ENCODE results near the gene TSC2. TPM values are rescaled to one million over a fixed set of nuclear protein-coding genes. Genes with fewer than 3 reads are reported as not detected.

Gene TSC2
- total RNA-seq, 3 donors from 2014 or later, result 41.6 to 52.4 (median 48.9) TPM

- Histone ChIP-seq H3K4me1 (no peaks in the 10 kb centered on the region), H3K4me3 (no peak overlapping the region), H3K36me3 (no peaks in the 10 kb centered on the region), H3K9me3 (no peaks in the 10 kb centered on the region), H3K27me3 (no peaks in the 10 kb centered on the region), H3K27ac (no peak overlapping the region)
- TF ChIP-seq, protein P1, sequence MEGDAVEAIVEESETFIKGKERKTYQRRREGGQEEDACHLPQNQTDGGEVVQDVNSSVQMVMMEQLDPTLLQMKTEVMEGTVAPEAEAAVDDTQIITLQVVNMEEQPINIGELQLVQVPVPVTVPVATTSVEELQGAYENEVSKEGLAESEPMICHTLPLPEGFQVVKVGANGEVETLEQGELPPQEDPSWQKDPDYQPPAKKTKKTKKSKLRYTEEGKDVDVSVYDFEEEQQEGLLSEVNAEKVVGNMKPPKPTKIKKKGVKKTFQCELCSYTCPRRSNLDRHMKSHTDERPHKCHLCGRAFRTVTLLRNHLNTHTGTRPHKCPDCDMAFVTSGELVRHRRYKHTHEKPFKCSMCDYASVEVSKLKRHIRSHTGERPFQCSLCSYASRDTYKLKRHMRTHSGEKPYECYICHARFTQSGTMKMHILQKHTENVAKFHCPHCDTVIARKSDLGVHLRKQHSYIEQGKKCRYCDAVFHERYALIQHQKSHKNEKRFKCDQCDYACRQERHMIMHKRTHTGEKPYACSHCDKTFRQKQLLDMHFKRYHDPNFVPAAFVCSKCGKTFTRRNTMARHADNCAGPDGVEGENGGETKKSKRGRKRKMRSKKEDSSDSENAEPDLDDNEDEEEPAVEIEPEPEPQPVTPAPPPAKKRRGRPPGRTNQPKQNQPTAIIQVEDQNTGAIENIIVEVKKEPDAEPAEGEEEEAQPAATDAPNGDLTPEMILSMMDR (IDR thresholded peaks at IDR 0.05), result no peak
- TF ChIP-seq POLR2AphosphoS5 (IDR thresholded peaks at IDR 0.05) (no peak), POLR2A (IDR thresholded peaks at IDR 0.05) (no peak)
- intact Hi-C loops (cut with DNase I; ENCODE audit: low total_unique reads), result no loop called here
- no peak for DNase-seq (ENCODE audit: low spot score in 2 of 2)
These were observed 10.6 kb downstream of the TSC2 start for GRCh38 chr16:2058420-2058819.

DNA sequence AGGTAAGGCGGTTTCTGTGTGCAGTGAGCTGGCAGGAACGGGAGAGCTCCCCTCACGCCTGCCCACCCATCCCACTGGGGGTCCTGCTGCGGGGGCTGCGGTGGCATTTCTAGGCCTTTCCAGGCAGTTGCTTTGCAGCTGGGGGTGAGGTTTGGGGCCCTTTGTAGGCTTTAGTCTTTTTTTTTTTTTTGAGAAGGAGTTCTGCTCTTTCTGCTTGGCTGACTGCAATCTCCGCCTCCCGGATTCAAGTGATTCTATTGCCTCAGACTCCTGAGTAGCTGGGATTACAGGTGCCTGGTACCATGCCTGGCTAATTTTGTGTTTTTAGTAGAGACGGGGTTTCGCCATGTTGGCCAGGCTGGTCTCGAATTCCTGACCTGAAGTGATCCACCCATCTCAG, 11.1 kb downstream of the TSC2 start:
- H3K4me3 ChIP-seq, result no peak overlapping the region
- H3K9me3 ChIP-seq, result no peaks in the 10 kb centered on the region
- no peaks in the 10 kb centered on the region for H3K36me3 ChIP-seq
- no peak for DNase-seq (ENCODE audit: low spot score in 2 of 2)
- intact Hi-C loops (cut with DNase I; ENCODE audit: low total_unique reads), result no loop called here
- TF ChIP-seq, protein P1 (IDR thresholded peaks at IDR 0.05), result no peak
- TF ChIP-seq POLR2AphosphoS5 (IDR thresholded peaks at IDR 0.05) (no peak), POLR2A (IDR thresholded peaks at IDR 0.05) (no peak)
- no peak overlapping the region for H3K27ac ChIP-seq
- H3K27me3 ChIP-seq, result no peaks in the 10 kb centered on the region
- H3K4me1 ChIP-seq, result no peaks in the 10 kb centered on the region

- H3K36me3 ChIP-seq, result no peaks in the 10 kb centered on the region
- TF ChIP-seq POLR2AphosphoS5 (IDR thresholded peaks at IDR 0.05) (no peak), POLR2A (IDR thresholded peaks at IDR 0.05) (no peak)
- TF ChIP-seq, protein P1 (IDR thresholded peaks at IDR 0.05), result no peak
- no peaks in the 10 kb centered on the region for H3K9me3 ChIP-seq
These were observed 12.6 kb downstream of the TSC2 start for GRCh38 chr16:2060346-2060745.

DNA sequence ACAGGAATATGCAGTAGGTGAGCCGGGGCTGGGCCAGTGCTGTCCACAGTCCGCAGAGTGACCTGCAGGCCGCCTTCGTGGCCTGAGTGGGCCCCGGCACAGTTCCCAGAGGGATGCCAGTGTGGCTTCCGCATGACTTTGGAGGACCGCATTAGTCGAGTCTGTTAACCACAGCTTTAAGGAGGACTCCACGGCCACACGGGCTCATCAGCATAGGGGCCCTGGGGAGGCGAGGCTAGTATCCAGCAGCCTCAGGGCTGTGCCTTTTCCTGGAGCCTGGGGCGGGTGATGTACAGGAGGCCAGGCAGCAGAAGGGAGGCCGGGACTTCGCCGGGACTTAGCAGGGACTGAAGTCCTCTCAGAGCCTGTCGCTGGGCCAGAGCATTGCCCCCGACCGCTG, 13.2 kb downstream of the TSC2 start:
- Histone ChIP-seq H3K4me1 (no peaks in the 10 kb centered on the region), H3K27ac (no peak overlapping the region), H3K27me3 (no peaks in the 10 kb centered on the region), H3K9me3 (no peaks in the 10 kb centered on the region), H3K4me3 (no peak overlapping the region), H3K36me3 (no peaks in the 10 kb centered on the region)
- no peak for DNase-seq (ENCODE audit: low spot score in 2 of 2)
- no peak for TF ChIP-seq POLR2A (IDR thresholded peaks at IDR 0.05)
- no peak for TF ChIP-seq POLR2AphosphoS5 (IDR thresholded peaks at IDR 0.05)
- TF ChIP-seq, protein P1 (IDR thresholded peaks at IDR 0.05), result no peak
- intact Hi-C loops (cut with DNase I; ENCODE audit: low total_unique reads), result no loop called here

More at GRCh38 chr16:2060346-2060745, 12.6 kb downstream of the TSC2 start:
- H3K27me3 ChIP-seq, result no peaks in the 10 kb centered on the region
- no peak overlapping the region for H3K27ac ChIP-seq
- no peak for DNase-seq (ENCODE audit: low spot score in 2 of 2)
- no peaks in the 10 kb centered on the region for H3K4me1 ChIP-seq
- H3K4me3 ChIP-seq, result no peak overlapping the region
- intact Hi-C loops (cut with DNase I; ENCODE audit: low total_unique reads), result no loop called here

DNA sequence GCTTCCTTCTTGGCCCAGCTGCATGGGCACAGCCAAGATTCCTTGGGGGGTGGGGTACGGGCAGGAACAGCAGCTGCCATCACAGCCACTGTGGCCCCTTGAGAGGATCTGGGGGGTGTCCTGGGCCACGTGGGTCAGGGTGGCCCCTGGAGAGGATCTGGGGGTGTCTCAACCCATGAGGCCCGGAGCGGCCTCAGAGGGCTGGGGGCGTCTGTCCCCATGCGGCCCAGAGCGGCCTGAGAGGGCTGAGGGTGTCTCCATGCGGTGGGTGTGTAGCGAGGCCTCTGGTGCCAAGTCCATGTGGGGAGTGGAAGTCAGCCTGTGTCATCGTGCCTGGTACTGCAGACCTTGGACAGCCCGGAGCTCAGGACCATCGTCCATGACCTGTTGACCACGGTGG, 13.7 kb downstream of the TSC2 start:
- no peaks in the 10 kb centered on the region for H3K36me3 ChIP-seq
- TF ChIP-seq POLR2A (IDR thresholded peaks at IDR 0.05), result no peak
- TF ChIP-seq POLR2AphosphoS5 (IDR thresholded peaks at IDR 0.05), result no peak
- TF ChIP-seq, protein P1 (IDR thresholded peaks at IDR 0.05), result no peak
- no peak for DNase-seq (ENCODE audit: low spot score in 2 of 2)

More for the DNA sequence above, 13.7 kb downstream of the TSC2 start:
- Histone ChIP-seq H3K9me3 (no peaks in the 10 kb centered on the region), H3K4me1 (no peaks in the 10 kb centered on the region), H3K27ac (no peak overlapping the region), H3K4me3 (no peak overlapping the region), H3K27me3 (no peaks in the 10 kb centered on the region)
- intact Hi-C loops (cut with DNase I; ENCODE audit: low total_unique reads), result no loop called here

Data from breast epithelium (tissue), 4 donors.